Measurements from ENCODE around the gene MAEA.

GRCh38 chr4:1241466-1241935 is 48.2 kb upstream of the MAEA start:
- TF ChIP-seq CTCF (IDR thresholded peaks at IDR 0.05; ENCODE audit: low read depth, low read length) (no peak), EZH2phosphoT487 (IDR thresholded peaks at IDR 0.05; ENCODE audit: low read depth) (no peak)

All from OCI-LY3 (cell line).